ENCODE results near the gene ISM1.
A peak's percentile ranks its signal among the peaks of the same experiment; 100 is the strongest.

Gene ISM1

DNA sequence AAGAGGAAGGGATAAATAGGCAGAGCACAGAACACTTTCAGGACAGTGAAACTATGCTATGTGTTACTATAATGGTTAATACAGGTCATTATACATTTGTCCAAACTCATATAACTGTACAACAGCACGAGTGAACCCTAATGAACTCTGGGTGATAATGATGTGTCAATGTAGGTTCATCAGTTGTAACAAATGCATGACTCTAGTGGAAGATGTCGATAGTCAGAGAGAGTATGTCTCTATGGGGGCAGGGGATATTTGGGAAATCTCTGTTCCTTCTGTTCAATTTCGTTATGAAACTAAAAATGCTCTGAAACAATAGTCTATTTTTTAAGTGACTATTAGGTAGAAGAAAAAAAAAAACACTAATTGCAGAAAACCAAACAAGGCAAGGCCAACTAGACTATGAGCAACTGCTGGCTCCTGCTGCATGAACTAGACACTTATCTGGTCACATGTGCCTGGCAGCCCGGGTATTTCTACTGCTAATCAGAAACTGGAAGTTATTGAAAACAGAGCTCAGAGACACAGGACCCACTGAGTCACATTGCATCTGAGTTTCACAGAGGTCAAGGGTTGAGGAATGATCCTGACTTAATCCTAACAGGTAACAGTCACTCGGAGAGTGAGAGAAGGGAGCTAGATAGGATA lies 97.9 kb downstream of the ISM1 start:
- no peak for DNase-seq

DNA sequence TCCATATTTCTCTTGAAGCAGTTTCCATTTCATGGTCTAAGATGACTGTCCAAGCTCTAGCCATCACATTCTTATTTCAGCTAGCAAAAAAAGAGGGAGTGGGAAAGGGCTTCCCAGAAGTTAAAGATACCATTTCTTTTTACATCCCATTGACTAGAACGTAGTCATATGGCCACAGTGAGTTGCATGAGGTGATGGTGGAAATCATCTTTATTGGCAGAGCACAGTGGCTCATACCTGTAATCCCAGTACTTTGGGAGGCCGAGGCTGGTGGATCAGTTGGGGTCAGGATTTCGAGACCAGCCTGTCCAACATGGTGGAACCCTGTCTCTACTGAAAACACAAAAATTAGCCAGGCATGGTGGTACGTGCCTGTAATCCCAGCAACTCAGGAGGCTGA lies 99.6 kb downstream of the ISM1 start:
- DNase-seq: no peak

GRCh38 chr20:13321416-13321815 lies 100.3 kb downstream of the ISM1 start:
- DNase-seq: no peak

DNA sequence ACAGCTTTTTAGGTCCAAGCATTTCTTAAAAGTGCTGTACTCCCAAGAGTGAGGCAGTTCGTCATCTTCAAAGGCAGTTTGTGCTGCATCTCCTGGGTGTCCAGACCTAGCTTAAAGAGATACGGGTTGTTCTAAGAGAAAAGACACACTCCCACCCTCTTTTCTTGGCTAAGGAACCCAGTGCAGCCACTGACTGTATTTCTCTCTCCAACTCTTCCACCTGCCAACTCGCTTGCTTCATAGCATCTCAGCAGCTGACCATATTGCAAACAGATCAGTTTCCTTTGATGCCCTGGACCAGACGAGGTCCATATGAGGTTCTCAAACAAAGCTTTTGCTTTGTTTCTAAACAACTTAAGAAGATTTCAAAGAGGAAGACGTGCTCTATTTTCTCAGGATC lies 101.1 kb downstream of the ISM1 start:
- DNase-seq: no peak

- no peak for DNase-seq
These were observed 101.5 kb downstream of the ISM1 start for GRCh38 chr20:13322621-13323020.

- DNase-seq: peak; percentile 11
These were observed 104.0 kb downstream of the ISM1 start for GRCh38 chr20:13325033-13325432.

DNA sequence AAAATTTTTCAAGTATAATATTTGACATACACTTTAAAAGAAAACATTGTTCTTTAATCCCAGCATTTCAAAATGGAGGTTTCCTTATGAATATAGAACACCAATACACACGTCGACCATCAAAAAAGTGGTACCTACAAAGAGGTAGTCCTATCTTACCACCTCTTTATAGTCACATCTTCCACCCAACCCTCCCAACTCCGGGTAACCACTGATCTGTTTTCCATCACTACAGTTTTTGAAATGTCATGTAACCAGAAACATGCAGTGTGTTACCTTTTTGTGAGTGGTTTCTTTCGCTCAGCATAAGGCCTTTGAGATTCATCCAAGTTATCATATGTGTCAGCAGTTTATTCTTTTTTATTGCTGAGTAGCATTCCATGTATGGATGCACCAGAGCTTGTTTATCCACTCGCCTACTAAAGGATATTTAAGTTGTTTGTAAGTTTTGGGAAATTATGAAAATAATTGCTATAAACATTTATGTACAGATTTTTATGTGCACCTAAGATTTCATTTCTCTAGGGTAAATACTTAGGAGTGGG lies 104.8 kb downstream of the ISM1 start:
- no peak for DNase-seq

DNA sequence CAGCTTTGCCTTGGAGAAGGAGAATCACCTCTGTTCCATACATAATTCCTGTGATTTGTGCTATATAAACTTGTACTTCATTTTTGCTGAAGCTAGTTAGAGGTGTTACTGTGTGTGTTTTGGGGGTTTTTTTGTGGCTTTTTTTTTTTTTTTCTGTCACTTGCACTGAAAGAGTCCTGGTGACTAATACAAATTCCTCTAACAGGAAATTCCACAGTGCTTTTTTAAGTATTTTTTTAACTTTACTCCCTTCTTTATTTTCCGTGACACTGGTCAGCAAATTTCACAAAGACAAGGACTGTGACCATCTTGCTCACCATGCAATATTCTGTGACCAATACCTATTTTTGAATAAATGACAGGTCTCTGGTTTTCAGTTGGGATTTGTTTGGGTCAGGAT lies 110.5 kb downstream of the ISM1 start:
- no peak for DNase-seq

DNA sequence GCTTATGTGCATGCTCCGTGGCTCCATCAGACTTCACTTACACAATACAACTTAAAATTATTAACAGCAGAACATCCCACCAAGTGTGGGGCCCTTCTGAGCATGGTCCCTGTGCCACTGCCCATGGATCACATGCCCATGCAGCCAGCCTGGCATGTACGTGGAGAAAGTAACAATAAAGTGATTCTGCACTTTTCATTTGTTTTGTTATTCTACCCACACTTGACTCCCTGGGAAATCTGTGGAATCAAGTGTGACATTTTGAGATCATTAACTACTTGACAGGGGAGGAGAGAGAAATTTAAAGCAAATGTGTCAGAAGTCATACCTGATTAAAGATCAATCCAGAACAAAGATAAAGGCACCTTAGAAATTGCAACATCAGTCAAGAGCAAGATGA lies 112.0 kb downstream of the ISM1 start:
- DNase-seq: no peak

DNA sequence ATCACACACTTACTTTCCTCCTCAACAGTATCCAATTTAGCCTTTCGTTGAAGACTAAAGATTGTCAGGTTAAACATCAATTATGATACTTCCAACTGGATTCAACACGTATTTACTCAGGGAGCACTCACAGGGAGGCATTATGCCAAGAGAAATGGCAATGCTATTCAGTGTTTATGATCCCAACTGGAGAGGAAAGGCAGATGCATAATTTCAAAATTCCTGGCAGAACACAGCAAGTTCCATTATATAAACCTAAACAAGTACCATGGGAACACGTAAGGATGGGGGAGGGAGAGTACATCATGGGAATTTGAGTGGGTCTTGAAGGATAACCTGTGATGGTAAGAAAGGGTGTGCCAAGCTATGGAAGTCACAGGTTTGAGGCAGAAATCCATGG lies 112.7 kb downstream of the ISM1 start:
- DNase-seq: no peak

DNA sequence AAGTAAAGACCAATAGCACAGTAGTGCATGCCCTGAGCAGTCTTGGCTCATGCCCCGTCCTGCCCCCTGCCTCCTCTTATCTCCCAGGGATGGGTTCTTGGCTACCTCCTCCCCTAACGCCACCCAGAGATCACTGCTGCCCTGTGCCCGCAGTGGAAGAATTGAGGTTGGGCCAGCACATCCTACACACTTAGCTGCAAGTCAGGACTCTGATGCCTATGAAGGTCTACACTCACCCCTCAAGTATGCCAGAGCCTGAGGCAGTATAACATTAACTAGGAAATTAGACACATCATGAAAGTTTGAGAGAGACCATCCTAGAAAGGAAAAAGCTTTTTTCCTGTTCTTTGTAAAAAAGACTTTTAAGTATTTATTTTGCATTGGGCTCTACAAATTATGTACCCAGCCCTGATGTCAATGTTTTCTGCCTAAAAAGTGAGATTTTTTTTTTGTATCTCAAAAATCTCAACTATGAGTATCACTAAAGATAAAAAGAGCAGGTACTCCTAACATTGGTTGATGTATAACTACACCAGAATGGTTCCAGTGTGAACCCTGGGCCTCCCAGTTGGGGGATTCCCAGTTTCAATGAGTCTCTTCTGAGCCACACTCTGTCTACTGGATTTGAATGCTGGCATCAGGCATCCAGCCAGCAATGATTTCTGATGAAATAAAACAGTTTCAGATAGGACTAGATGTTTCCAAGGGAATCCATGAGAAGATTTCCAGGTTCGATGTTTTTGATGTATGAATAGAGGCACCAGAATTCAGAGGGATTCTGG lies 115.4 kb downstream of the ISM1 start:
- DNase-seq: no peak

DNA sequence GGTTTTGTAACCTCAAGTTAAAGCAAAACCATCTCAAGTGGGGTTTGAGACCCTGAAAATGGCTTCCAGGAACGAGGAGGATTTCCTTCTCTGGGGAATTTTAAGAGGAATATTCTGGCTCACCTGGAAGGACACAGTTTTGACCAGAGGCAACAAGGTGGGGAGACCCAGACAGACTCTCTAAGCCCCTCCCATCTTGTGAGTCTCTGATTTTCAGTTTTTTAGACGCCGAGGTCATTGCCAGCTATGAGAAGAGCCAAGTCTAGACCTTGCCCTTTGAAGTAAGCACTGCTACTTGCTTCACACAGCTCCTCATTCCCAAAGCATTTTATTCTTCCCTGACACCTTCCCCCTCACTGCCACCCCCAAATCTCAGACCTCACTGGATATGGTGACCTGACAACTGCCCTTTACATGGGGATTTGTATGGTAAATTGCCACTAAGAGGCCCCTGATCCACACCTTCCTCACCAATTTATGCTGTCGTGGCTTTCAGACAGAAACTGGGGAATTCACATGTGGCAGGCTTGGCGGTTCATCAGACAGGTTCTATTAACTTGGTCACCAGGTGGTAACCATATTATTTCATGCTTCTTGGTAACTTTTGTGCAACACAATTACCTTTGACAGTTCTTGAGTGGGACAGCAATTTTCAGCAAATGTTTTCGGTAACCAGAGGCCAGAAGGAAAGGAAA lies 116.2 kb downstream of the ISM1 start:
- DNase-seq: no peak

DNA sequence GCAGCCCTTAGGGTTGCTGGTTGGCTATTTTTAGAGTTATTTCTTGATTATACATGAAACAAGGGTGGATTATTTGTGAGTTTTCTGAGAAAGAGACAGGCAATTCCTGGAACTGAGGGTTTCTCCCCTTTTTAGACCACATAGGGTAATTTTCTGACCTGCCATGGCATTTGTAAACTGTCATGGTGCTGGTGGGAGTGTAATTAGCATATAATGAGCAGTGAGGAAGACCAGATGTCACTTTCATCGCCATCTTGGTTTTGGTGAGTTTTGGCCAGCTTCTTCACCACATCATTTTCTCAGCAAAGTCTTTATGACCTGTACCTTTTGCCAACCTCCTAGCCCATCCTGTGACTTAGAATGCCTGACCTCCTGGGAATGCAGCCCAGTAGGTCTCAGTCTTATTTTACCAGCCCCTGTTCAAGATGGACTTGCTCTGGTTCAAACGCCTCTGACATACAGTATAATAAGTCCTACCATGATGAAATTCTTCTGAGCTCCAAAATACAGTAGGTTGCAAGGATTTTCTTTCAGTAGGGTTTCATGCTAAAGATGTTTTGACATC lies 117.1 kb downstream of the ISM1 start:
- no peak for DNase-seq

GRCh38 chr20:13338999-13339411 lies 117.9 kb downstream of the ISM1 start:
- no peak for DNase-seq

DNA sequence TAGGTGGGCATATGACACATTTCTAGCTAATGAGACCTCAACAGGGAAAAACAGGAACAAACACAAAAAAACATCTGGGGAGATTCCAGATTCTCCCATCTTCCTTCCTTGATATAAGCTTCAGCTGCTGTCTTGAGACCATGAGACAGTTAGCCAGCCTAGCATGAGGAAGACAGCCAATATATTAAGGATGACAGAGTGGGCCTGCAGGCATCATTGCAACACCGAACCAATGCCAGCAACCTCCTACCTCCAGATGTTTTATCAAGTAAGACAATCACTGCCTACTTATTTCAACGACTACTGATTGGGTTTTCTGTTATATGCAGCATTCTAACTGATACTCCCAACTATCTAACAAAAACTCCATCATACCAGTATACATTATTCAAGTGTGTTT lies 119.0 kb downstream of the ISM1 start:
- DNase-seq: no peak

- no peak for DNase-seq
These were observed 120.8 kb downstream of the ISM1 start for GRCh38 chr20:13341737-13342393.

GRCh38 chr20:13342469-13343242 lies 121.6 kb downstream of the ISM1 start:
- DNase-seq: no peak

DNA sequence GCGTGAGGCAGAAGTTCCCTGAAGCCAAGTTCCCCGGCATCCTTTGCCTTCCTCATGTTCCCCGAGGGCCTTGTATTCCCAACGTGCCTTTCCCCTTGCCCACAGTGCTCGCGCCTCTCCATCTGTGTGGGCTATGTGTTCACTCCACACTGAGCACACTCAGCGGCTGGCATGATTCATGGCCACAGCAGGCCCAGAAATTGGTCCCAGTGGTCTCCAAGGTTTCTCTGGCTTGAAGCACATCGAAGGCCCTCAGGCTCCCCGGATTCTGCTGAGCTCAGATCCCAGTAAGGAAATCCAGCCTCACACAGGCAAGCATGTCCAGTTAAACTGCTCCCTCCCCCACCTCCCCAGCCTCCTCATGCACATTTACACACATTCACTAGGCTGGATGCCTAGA lies 123.6 kb downstream of the ISM1 start:
- DNase-seq: no peak

GRCh38 chr20:13348311-13349234 lies 127.5 kb downstream of the ISM1 start:
- no peak for DNase-seq

DNA sequence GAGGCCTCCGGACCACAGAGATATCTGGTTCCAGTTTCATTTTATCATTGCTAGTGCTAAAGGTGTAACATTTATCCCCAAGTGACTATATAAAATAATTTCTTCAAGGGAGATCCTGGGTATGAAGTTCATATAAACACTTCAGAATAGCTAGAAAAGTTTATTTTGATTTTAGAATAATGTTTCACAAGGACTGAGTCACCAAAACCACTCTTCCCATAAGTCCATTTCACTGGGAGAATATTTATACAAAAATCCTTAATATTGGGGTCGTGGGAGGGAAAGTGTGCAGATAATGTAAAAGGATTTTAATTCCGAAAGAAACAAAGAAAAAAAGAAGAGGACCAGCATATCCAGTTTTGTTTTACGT lies 128.1 kb downstream of the ISM1 start:
- DNase-seq: no peak
